GM21723 (cell line): ENCODE measurements around the gene TYMS.
"Not testable (repeated sequence)": the region's sequence is repeated elsewhere in the genome, so short reads cannot be mapped to it uniquely, and the experiment has no call there.

Experiments
- ATAC-seq: cut with Tn5 transposase; IDR thresholded peaks from one replicate; pipeline ENCODE4 v1.9.1; 2021; ENCODE audit warnings: mild to moderate bottlenecking, moderate library complexity; ENCODE audit not compliant: unreplicated experiment

Gene TYMS

GRCh38 chr18:676736-677135 lies 19.3 kb downstream of the TYMS start:
- ATAC-seq: no peak

- no peak for ATAC-seq
Observed at GRCh38 chr18:677145-677544, 19.7 kb downstream of the TYMS start.

- ATAC-seq: no peak
Observed at GRCh38 chr18:677951-678381, 20.5 kb downstream of the TYMS start.

GRCh38 chr18:678482-679182 lies 21.2 kb downstream of the TYMS start:
- no peak for ATAC-seq

GRCh38 chr18:679516-679915 lies 22.1 kb downstream of the TYMS start:
- no peak for ATAC-seq

- ATAC-seq: no peak
Observed at GRCh38 chr18:680392-680791, 22.9 kb downstream of the TYMS start.

- no peak for ATAC-seq
Observed at GRCh38 chr18:681985-682384, 24.5 kb downstream of the TYMS start.

- ATAC-seq: not testable (repeated sequence)
Observed at GRCh38 chr18:682416-682815, 25.0 kb downstream of the TYMS start.

- ATAC-seq: no peak
Observed at GRCh38 chr18:682833-683232, 25.4 kb downstream of the TYMS start.

- ATAC-seq: no peak
Observed at GRCh38 chr18:683531-683930, 26.1 kb downstream of the TYMS start.

- ATAC-seq: no peak
Observed at GRCh38 chr18:685438-685837, 28.0 kb downstream of the TYMS start.

- ATAC-seq: no peak
Observed at GRCh38 chr18:686339-687111, 29.1 kb downstream of the TYMS start.

GRCh38 chr18:688323-688722 lies 30.9 kb downstream of the TYMS start:
- no peak for ATAC-seq

GRCh38 chr18:692824-693223 lies 35.4 kb downstream of the TYMS start:
- ATAC-seq: no peak

GRCh38 chr18:693466-694187 lies 36.2 kb downstream of the TYMS start:
- no peak for ATAC-seq

GRCh38 chr18:697012-697411 lies 39.6 kb downstream of the TYMS start:
- ATAC-seq: no peak

GRCh38 chr18:697800-698199 lies 40.3 kb downstream of the TYMS start:
- ATAC-seq: no peak

- ATAC-seq: no peak
Observed at GRCh38 chr18:703213-703967, 45.9 kb downstream of the TYMS start.

- ATAC-seq: no peak
Observed at GRCh38 chr18:706405-706804, 49.0 kb downstream of the TYMS start.

- ATAC-seq: no peak
Observed at GRCh38 chr18:708096-708495, 50.6 kb downstream of the TYMS start.

- ATAC-seq: no peak
Observed at GRCh38 chr18:709771-710170, 52.3 kb downstream of the TYMS start.
